Measurements from ENCODE around the gene EFR3B.
"Not testable (repeated sequence)": the region's sequence is repeated elsewhere in the genome, so short reads cannot be mapped to it uniquely, and the experiment has no call there.

- TF ChIP-seq CTCF (tag by site-specific recombination; IDR thresholded peaks at IDR 0.05); ZNF76 (tag by site-specific recombination; IDR thresholded peaks at IDR 0.05; ENCODE audit: borderline replicate concordance, low read depth); ZNF221 (tag by site-specific recombination; IDR thresholded peaks at IDR 0.05; ENCODE audit: borderline replicate concordance); ZNF37A (tag by site-specific recombination; IDR thresholded peaks at IDR 0.05); ZNF26 (tag by site-specific recombination; IDR thresholded peaks at IDR 0.05): not testable (repeated sequence)
Measured at GRCh38 chr2:25162061-25162460, 120.2 kb downstream of the EFR3B start.
